Activated T-helper 9 cell treated with anti-CD3 and anti-CD28 coated beads, Interleukin-2, amount 50 U/mL, for 16 hours (primary cell): ENCODE measurements around the gene RERE.

Experiments
- DNase-seq: peaks from one replicate; pipeline ENCODE4 v3.0.0-alpha.2; 2020; ENCODE audit warnings: low read depth

RERE gene

GRCh38 chr1:8473891-8474300, 343.5 kb downstream of the RERE start:
- DNase-seq, result no peak

GRCh38 chr1:8473121-8473875, 344.1 kb downstream of the RERE start:
- DNase-seq, result no peak

GRCh38 chr1:8472668-8473067, 344.8 kb downstream of the RERE start:
- no peak for DNase-seq

GRCh38 chr1:8471451-8471850, 346.0 kb downstream of the RERE start:
- DNase-seq, result no peak

GRCh38 chr1:8468751-8469150, 348.7 kb downstream of the RERE start:
- no peak for DNase-seq

GRCh38 chr1:8467308-8467707, 350.1 kb downstream of the RERE start:
- no peak for DNase-seq

GRCh38 chr1:8465692-8466091, 351.7 kb downstream of the RERE start:
- DNase-seq, result no peak

GRCh38 chr1:8465013-8465412, 352.4 kb downstream of the RERE start:
- no peak for DNase-seq

- no peak for DNase-seq
Measured at GRCh38 chr1:8464377-8464776, 353.1 kb downstream of the RERE start.

- DNase-seq, result no peak
Measured at GRCh38 chr1:8463144-8463927, 354.1 kb downstream of the RERE start.

GRCh38 chr1:8462371-8462892, 355.0 kb downstream of the RERE start:
- no peak for DNase-seq

- no peak for DNase-seq
Measured at GRCh38 chr1:8461351-8462110, 355.9 kb downstream of the RERE start.

GRCh38 chr1:8460784-8461183, 356.7 kb downstream of the RERE start:
- DNase-seq, result no peak

- DNase-seq, result no peak
Measured at GRCh38 chr1:8460132-8460544, 357.3 kb downstream of the RERE start.

- DNase-seq, result no peak
Measured at GRCh38 chr1:8458607-8459006, 358.8 kb downstream of the RERE start.

GRCh38 chr1:8457760-8458381, 359.6 kb downstream of the RERE start:
- no peak for DNase-seq

GRCh38 chr1:8456991-8457390, 360.4 kb downstream of the RERE start:
- DNase-seq, result no peak

- no peak for DNase-seq
Measured at GRCh38 chr1:8456308-8456912, 361.0 kb downstream of the RERE start.

- DNase-seq, result no peak
Measured at GRCh38 chr1:8455700-8456307, 361.6 kb downstream of the RERE start.

- DNase-seq, result no peak
Measured at GRCh38 chr1:8450312-8450711, 367.1 kb downstream of the RERE start.
